Stimulated activated CD8-positive, alpha-beta memory T cell treated with anti-CD3 and anti-CD28 coated beads, Interleukin-7, amount 100 ng/mL, for 4 hours (primary cell): ENCODE measurements around the gene TSNAXIP1.
"Not testable (repeated sequence)": the region's sequence is repeated elsewhere in the genome, so short reads cannot be mapped to it uniquely, and the experiment has no call there.

ENCODE experiments used
- DNase-seq, 2 donors: peaks; one replicate each; pipeline ENCODE4 v3.0.0-alpha.2; 2020; ENCODE audit warnings: low read depth in 2 of 2

TSNAXIP1 gene

GRCh38 chr16:67858500-67858899 lies 51.8 kb downstream of the TSNAXIP1 start:
- DNase-seq, result no peak

GRCh38 chr16:67860589-67861398 lies 54.1 kb downstream of the TSNAXIP1 start:
- no peak for DNase-seq

- no peak for DNase-seq
Measured at GRCh38 chr16:67861877-67862276, 55.2 kb downstream of the TSNAXIP1 start.

GRCh38 chr16:67862623-67863583 lies 56.2 kb downstream of the TSNAXIP1 start:
- DNase-seq, result no peak

- DNase-seq, result not testable (repeated sequence)
Measured at GRCh38 chr16:67864044-67864443, 57.4 kb downstream of the TSNAXIP1 start.

- DNase-seq, result no peak
Measured at GRCh38 chr16:67864594-67864993, 57.9 kb downstream of the TSNAXIP1 start.

GRCh38 chr16:67865318-67865717 lies 58.6 kb downstream of the TSNAXIP1 start:
- no peak for DNase-seq

GRCh38 chr16:67868290-67868689 lies 61.6 kb downstream of the TSNAXIP1 start:
- no peak for DNase-seq

- no peak for DNase-seq
Measured at GRCh38 chr16:67869653-67870052, 63.0 kb downstream of the TSNAXIP1 start.

GRCh38 chr16:67871256-67871655 lies 64.6 kb downstream of the TSNAXIP1 start:
- DNase-seq, result no peak

- DNase-seq, result no peak
Measured at GRCh38 chr16:67872131-67872630, 65.5 kb downstream of the TSNAXIP1 start.

- DNase-seq, result peak; percentile 78 to 82
Measured at GRCh38 chr16:67872631-67873434, 66.1 kb downstream of the TSNAXIP1 start, which contains the start of gene EDC4. Gene EDC4, plus strand, starts transcription at chr16:67873052. Its CDS starts 210 bp downstream, at chr16:67873262.

- no peak for DNase-seq
Measured at GRCh38 chr16:67873435-67874370, 67.0 kb downstream of the TSNAXIP1 start.

- no peak for DNase-seq
Measured at GRCh38 chr16:67874372-67874771, 67.7 kb downstream of the TSNAXIP1 start.

- DNase-seq, result no peak
Measured at GRCh38 chr16:67877064-67877463, 70.4 kb downstream of the TSNAXIP1 start.
